Parathyroid adenoma (tissue), 2 donors: ENCODE results near the gene DNASE1L3.
A peak's percentile ranks its signal among the peaks of the same experiment; 100 is the strongest.

Source experiments
- H2AFZ ChIP-seq: fragments of 300-600 bp; sonication (generic); one replicate; pipeline ENCODE4 v1.7.0; 2017; ENCODE audit warnings: antibody characterized with exemption, mild to moderate bottlenecking
- H3K27ac ChIP-seq: fragments of 300-600 bp; sonication (generic); one replicate; pipeline ENCODE4 v1.7.0; 2017
- H3K27me3 ChIP-seq: fragments of 300-600 bp; sonication (generic); one replicate; pipeline ENCODE4 v1.7.0; 2017; ENCODE audit warnings: low read length; ENCODE audit not compliant: control insufficient read depth, insufficient read depth
- H3K36me3 ChIP-seq: fragments of 300-600 bp; sonication (generic); one replicate; pipeline ENCODE4 v1.7.0; 2017; ENCODE audit warnings: low read length; ENCODE audit not compliant: control insufficient read depth, insufficient read depth
- H3K4me1 ChIP-seq: fragments of 300-600 bp; sonication (generic); one replicate; pipeline ENCODE4 v1.7.0; 2017; ENCODE audit warnings: control low read depth
- H3K4me2 ChIP-seq: fragments of 300-600 bp; sonication (generic); one replicate; pipeline ENCODE4 v1.7.0; 2017; ENCODE audit warnings: low read length
- H3K4me3 ChIP-seq: fragments of 300-600 bp; sonication (generic); one replicate; pipeline ENCODE4 v1.7.0; 2017; ENCODE audit warnings: low read depth, low read length
- H3K79me2 ChIP-seq: fragments of 300-600 bp; sonication (generic); one replicate; pipeline ENCODE4 v1.7.0; 2017; ENCODE audit warnings: control low read depth
- H3K9ac ChIP-seq: fragments of 300-600 bp; sonication (generic); one replicate; pipeline ENCODE4 v1.7.0; 2017; ENCODE audit warnings: mild to moderate bottlenecking
- H3K9me3 ChIP-seq: fragments of 300-600 bp; sonication (generic); one replicate; pipeline ENCODE4 v1.7.0; 2017; ENCODE audit warnings: low read length; ENCODE audit not compliant: control insufficient read depth
- CTCF ChIP-seq: fragments of 300-600 bp; sonication (generic); IDR thresholded peaks from one replicate; pipeline ENCODE4 v1.7.0; 2017; ENCODE audit warnings: antibody characterized with exemption, mild to moderate bottlenecking
- donor health status: primary hyperparathyroidism.

The DNASE1L3 gene

GRCh38 chr3:58175187-58175436, 35.7 kb downstream of the DNASE1L3 start:
- Histone ChIP-seq H3K4me1 (peaks cover 40% of the 10 kb centered on the region), H3K9ac (no peak overlapping the region)

GRCh38 chr3:58173669-58174398, 36.9 kb downstream of the DNASE1L3 start:
- Histone ChIP-seq H3K4me3 (peak overlapping the region; percentile 38), H3K27me3 (no peaks in the 10 kb centered on the region), H3K27ac (peak overlapping the region; percentile 92), H3K9ac (no peak overlapping the region), H3K79me2 (no peaks in the 10 kb centered on the region), H3K4me2 (peak overlapping the region; percentile 63), H3K4me1 (peaks cover 40% of the 10 kb centered on the region), H2AFZ (peak overlapping the region; percentile 82), H3K36me3 (no peaks in the 10 kb centered on the region), H3K9me3 (no peaks in the 10 kb centered on the region)
- TF ChIP-seq CTCF: peak; percentile 61

More at GRCh38 chr3:58175187-58175436, 35.7 kb downstream of the DNASE1L3 start:
- Histone ChIP-seq H3K79me2 (no peaks in the 10 kb centered on the region), H3K27me3 (no peaks in the 10 kb centered on the region), H3K4me3 (no peak overlapping the region), H3K36me3 (no peaks in the 10 kb centered on the region), H3K27ac (peak overlapping the region; percentile 92), H2AFZ (peak overlapping the region; percentile 82), H3K4me2 (peak overlapping the region; percentile 63), H3K9me3 (no peaks in the 10 kb centered on the region)
- TF ChIP-seq CTCF: no peak

- Histone ChIP-seq H3K9ac (no peak overlapping the region), H3K9me3 (no peaks in the 10 kb centered on the region), H2AFZ (peak overlapping the region; percentile 5), H3K4me3 (no peak overlapping the region), H3K4me2 (no peak overlapping the region), H3K27me3 (no peaks in the 10 kb centered on the region), H3K36me3 (no peaks in the 10 kb centered on the region), H3K27ac (peak overlapping the region; percentile 92), H3K4me1 (peaks cover 40% of the 10 kb centered on the region), H3K79me2 (no peaks in the 10 kb centered on the region)
- no peak for TF ChIP-seq CTCF
Observed at GRCh38 chr3:58173029-58173668, 37.6 kb downstream of the DNASE1L3 start.

GRCh38 chr3:58171126-58171525, 39.6 kb downstream of the DNASE1L3 start:
- Histone ChIP-seq H3K79me2 (no peaks in the 10 kb centered on the region), H2AFZ (peak overlapping the region; percentile 38), H3K36me3 (no peaks in the 10 kb centered on the region), H3K4me2 (peak overlapping the region; percentile 28), H3K9ac (no peak overlapping the region), H3K9me3 (no peaks in the 10 kb centered on the region), H3K4me1 (peaks cover 34% of the 10 kb centered on the region), H3K27ac (peak overlapping the region; percentile 70), H3K27me3 (no peaks in the 10 kb centered on the region), H3K4me3 (no peak overlapping the region)
- TF ChIP-seq CTCF: no peak

GRCh38 chr3:58170376-58170775, 40.4 kb downstream of the DNASE1L3 start:
- peaks cover 27% of the 10 kb centered on the region for H3K4me1 ChIP-seq
- H3K79me2 ChIP-seq: no peaks in the 10 kb centered on the region

More at GRCh38 chr3:58170376-58170775, 40.4 kb downstream of the DNASE1L3 start:
- no peak overlapping the region for H3K4me2 ChIP-seq
- peak overlapping the region; percentile 70 for H3K27ac ChIP-seq
- H3K4me3 ChIP-seq: no peak overlapping the region
- no peak overlapping the region for H3K9ac ChIP-seq
- TF ChIP-seq CTCF: no peak
- no peaks in the 10 kb centered on the region for H3K9me3 ChIP-seq
- no peaks in the 10 kb centered on the region for H3K27me3 ChIP-seq
- no peak overlapping the region for H2AFZ ChIP-seq
- no peaks in the 10 kb centered on the region for H3K36me3 ChIP-seq
